CD14-positive monocyte (primary cell): Measurements from ENCODE around the gene KRTAP4-11. TPM values are rescaled to one million over a fixed set of nuclear protein-coding genes. Genes with fewer than 3 reads are reported as not detected.

ENCODE experiments used
- DNase-seq, 3 donors: peaks; one replicate each; pipeline ENCODE4 v3.0.0-alpha.2; 2011 to 2022
- H2AFZ ChIP-seq: 2 replicates; pipeline ENCODE4 v1.6.0; 2012; ENCODE audit warnings: mild to moderate bottlenecking, low read depth, low read length, inconsistent platforms; ENCODE audit not compliant: insufficient read depth, poor library complexity, severe bottlenecking
- H3K27ac ChIP-seq, 2 donors: 1 replicate in 1 of 2; 2 replicates in 1 of 2; pipeline ENCODE4 v1.5.1; 2012 to 2013; ENCODE audit warnings: low read length in 2 of 2, control low read depth in 1 of 2, inconsistent platforms in 1 of 2, low read depth in 1 of 2, mild to moderate bottlenecking in 1 of 2
- H3K27me3 ChIP-seq, 2 donors: one replicate each; pipeline versions ENCODE4 v1.6.0 to v1.6.1; 2011 to 2013; ENCODE audit warnings: low read length in 2 of 2; ENCODE audit not compliant: control insufficient read depth in 2 of 2, insufficient read depth in 2 of 2
- H3K36me3 ChIP-seq, 2 donors: replicated peaks in 1 of 2; 1 replicate in 1 of 2; 2 replicates in 1 of 2; pipeline versions ENCODE4 v1.5.1 to v1.6.1; 2012 to 2013; ENCODE audit warnings: low read length in 2 of 2, control low read depth in 1 of 2, inconsistent platforms in 1 of 2, mild to moderate bottlenecking in 1 of 2; ENCODE audit not compliant: insufficient read depth in 2 of 2, control insufficient read depth in 1 of 2
- H3K4me1 ChIP-seq, 2 donors: 1 replicate in 1 of 2; 2 replicates in 1 of 2; pipeline versions ENCODE4 v1.5.1 to v1.6.1; 2012 to 2013; ENCODE audit warnings: low read length in 2 of 2, control low read depth in 1 of 2, inconsistent platforms in 1 of 2, mild to moderate bottlenecking in 1 of 2, moderate library complexity in 1 of 2; ENCODE audit not compliant: insufficient read depth in 2 of 2, control insufficient read depth in 1 of 2
- H3K4me2 ChIP-seq: replicated peaks from 2 replicates; pipeline ENCODE3; 2012; ENCODE audit warnings: low read length, moderate library complexity, mild to moderate bottlenecking; ENCODE audit not compliant: poor library complexity, severe bottlenecking; ENCODE audit errors: extremely low read depth
- H3K4me3 ChIP-seq, 3 experiments: fragments of 200-600 bp in 1 of 3; sonication (generic) in 1 of 3; replicated peaks in 1 of 3; 1 replicate in 2 of 3; 2 replicates in 1 of 3; pipeline ENCODE4 v1.5.1; 2011 to 2013; ENCODE audit warnings: low read length in 3 of 3, mild to moderate bottlenecking in 3 of 3, control low read depth in 2 of 3, low read depth in 2 of 3, inconsistent platforms in 1 of 3, moderate library complexity in 1 of 3
- H3K79me2 ChIP-seq: 2 replicates; pipeline ENCODE4 v1.6.0; 2012; ENCODE audit warnings: mild to moderate bottlenecking, control low read depth, inconsistent platforms, low read length, moderate library complexity; ENCODE audit not compliant: insufficient read depth
- H3K9ac ChIP-seq: 2 replicates; pipeline ENCODE4 v1.6.0; 2017; ENCODE audit warnings: low read length, mild to moderate bottlenecking; ENCODE audit not compliant: insufficient read depth, poor library complexity, severe bottlenecking
- H3K9me3 ChIP-seq, 2 donors: replicated peaks in 1 of 2; 1 replicate in 1 of 2; 2 replicates in 1 of 2; pipeline versions ENCODE4 v1.5.1 to v1.6.1; 2012 to 2013; ENCODE audit warnings: low read length in 2 of 2, control low read depth in 1 of 2; ENCODE audit not compliant: control insufficient read depth in 1 of 2, insufficient read depth in 1 of 2
- H4K20me1 ChIP-seq: 2 replicates; pipeline ENCODE4 v1.6.0; 2012; ENCODE audit warnings: mild to moderate bottlenecking, low read length, control low read depth, moderate library complexity; ENCODE audit not compliant: insufficient read depth
- H3K27ac Mint-ChIP-seq, 7 donors: one replicate each; pipeline ENCODE4 v1.8.0; 2020; ENCODE audit warnings: mild to moderate bottlenecking in 7 of 7, mixed read lengths in 7 of 7, moderate library complexity in 6 of 7, inconsistent platforms in 2 of 7
- H3K27me3 Mint-ChIP-seq, 3 donors: one replicate each; pipeline ENCODE4 v1.8.0; 2021 to 2022; ENCODE audit warnings: low read depth in 3 of 3, mild to moderate bottlenecking in 3 of 3, mixed read lengths in 3 of 3, moderate library complexity in 3 of 3, inconsistent platforms in 1 of 3
- H3K36me3 Mint-ChIP-seq, 2 donors: one replicate each; pipeline ENCODE4 v1.8.0; 2020; ENCODE audit warnings: mixed read lengths in 2 of 2, inconsistent platforms in 1 of 2, mild to moderate bottlenecking in 1 of 2
- H3K4me1 Mint-ChIP-seq: one replicate; pipeline ENCODE4 v1.8.0; 2020; ENCODE audit warnings: mild to moderate bottlenecking, mixed read lengths
- H3K4me3 Mint-ChIP-seq, 2 donors: one replicate each; pipeline ENCODE4 v1.8.0; 2020; ENCODE audit warnings: mild to moderate bottlenecking in 2 of 2, mixed read lengths in 2 of 2, moderate library complexity in 1 of 2
- H3K9me3 Mint-ChIP-seq, 7 donors: one replicate each; pipeline ENCODE4 v1.8.0; 2020 to 2022; ENCODE audit warnings: mixed read lengths in 7 of 7, mild to moderate bottlenecking in 6 of 7, moderate library complexity in 6 of 7, inconsistent platforms in 2 of 7
- WGBS: methylation state at CpG from one replicate; pipeline ENCODE4 v1.1.5; 2013; ENCODE audit warnings: missing lambda C conversion rate; ENCODE audit not compliant: insufficient coverage; 5-methylcytosine and 5-hydroxymethylcytosine counted together
- intact Hi-C, 2 donors: fragments of 100-400 bp; cut with micrococcal nuclease; formaldehyde crosslinking; loops; one replicate each; pipeline versions ENCODE4 v1.15.0 to v1.15.1; 2023
- polyA plus RNA-seq, 3 donors: library from polyadenylated mRNA; depleted of rRNA in 1 of 3; unstranded in 2 of 3; stranded (reverse) in 1 of 3; fragments of 300-500 nt in 2 of 3; fragments of >200 nt in 1 of 3; fragmentation: Illumina TruSeq in 2 of 3; gene quantifications; 1 replicate in 2 of 3; 2 replicates in 1 of 3; pipeline ENCODE4 v1.2.3, GENCODE V29; 2012 to 2021
- TF ChIP-seq, protein P1 (sequence below): fragments of 200-600 bp; IDR thresholded peaks from one replicate; pipeline ENCODE4 v1.8.0; 2022; ENCODE audit warnings: antibody characterized with exemption, mild to moderate bottlenecking

KRTAP4-11 gene
- polyA plus RNA-seq, 3 donors = not detected

DNA sequence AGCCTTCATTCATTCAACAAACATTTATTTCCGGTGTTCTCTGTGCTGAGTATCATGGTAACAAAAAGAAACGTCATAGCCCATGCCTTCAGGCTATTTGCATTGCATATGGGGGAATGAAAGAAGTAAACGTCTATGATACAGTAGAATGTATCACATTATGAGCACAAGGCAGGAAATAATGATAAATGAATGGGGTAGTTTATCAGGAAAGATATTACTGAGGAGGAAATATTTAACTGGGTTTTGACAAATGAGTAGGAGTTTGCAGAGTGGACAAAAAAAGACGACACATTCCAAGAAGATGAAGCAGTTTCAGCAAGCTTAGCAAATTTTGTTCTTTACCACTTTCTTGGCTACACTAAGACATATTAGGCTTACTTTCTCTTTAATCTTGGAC lies 35.5 kb downstream of the KRTAP4-11 start:
- no peak overlapping the region for H3K9ac ChIP-seq
- WGBS = 95% methylated on average over 2 of the region's 4 CpGs
- H3K27ac ChIP-seq = no peak overlapping the region
- no peaks in the 10 kb centered on the region for H3K4me1 Mint-ChIP-seq
- no peak for DNase-seq
- H3K9me3 ChIP-seq = no peaks in the 10 kb centered on the region
- H4K20me1 ChIP-seq = no peaks in the 10 kb centered on the region
- no peak overlapping the region for H3K4me3 Mint-ChIP-seq
- H3K27me3 Mint-ChIP-seq = peaks cover 0 to 2% (median under 1%) of the 10 kb centered on the region in 3 donors
- no peak overlapping the region for H3K27ac Mint-ChIP-seq
- H3K79me2 ChIP-seq = no peaks in the 10 kb centered on the region
- H3K9me3 Mint-ChIP-seq = peaks cover 0 to 5% (median 0%) of the 10 kb centered on the region in 7 donors
- H3K4me3 ChIP-seq = no peak overlapping the region
- H3K4me2 ChIP-seq = no peak overlapping the region
- no peak overlapping the region for H2AFZ ChIP-seq
- intact Hi-C loops = no loop called here
- H3K27me3 ChIP-seq = no peaks in the 10 kb centered on the region
- H3K4me1 ChIP-seq = no peaks in the 10 kb centered on the region
- no peaks in the 10 kb centered on the region for H3K36me3 Mint-ChIP-seq
- TF ChIP-seq, protein P1, sequence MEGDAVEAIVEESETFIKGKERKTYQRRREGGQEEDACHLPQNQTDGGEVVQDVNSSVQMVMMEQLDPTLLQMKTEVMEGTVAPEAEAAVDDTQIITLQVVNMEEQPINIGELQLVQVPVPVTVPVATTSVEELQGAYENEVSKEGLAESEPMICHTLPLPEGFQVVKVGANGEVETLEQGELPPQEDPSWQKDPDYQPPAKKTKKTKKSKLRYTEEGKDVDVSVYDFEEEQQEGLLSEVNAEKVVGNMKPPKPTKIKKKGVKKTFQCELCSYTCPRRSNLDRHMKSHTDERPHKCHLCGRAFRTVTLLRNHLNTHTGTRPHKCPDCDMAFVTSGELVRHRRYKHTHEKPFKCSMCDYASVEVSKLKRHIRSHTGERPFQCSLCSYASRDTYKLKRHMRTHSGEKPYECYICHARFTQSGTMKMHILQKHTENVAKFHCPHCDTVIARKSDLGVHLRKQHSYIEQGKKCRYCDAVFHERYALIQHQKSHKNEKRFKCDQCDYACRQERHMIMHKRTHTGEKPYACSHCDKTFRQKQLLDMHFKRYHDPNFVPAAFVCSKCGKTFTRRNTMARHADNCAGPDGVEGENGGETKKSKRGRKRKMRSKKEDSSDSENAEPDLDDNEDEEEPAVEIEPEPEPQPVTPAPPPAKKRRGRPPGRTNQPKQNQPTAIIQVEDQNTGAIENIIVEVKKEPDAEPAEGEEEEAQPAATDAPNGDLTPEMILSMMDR = no peak
- no peaks in the 10 kb centered on the region for H3K36me3 ChIP-seq

DNA sequence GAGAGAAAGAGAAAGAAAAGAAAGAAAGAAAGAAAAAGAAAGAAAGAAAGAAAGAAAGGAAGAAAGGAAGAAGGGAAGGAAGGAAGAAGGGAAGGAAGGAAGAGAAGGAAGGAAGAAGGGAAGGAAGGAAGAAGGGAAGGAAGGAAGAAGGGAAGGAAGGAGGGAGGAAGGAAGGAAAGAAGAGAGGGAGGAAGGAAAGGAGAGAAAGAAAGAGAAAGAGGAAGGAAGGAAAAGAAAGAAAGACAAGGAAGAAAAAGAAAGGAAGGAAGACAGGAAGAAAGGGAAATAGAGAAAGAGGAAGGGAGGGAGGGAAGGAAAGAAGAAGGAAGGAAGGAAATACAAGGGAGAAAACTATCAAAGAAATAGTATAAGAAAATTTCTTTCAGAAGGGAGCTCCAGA lies 41.4 kb downstream of the KRTAP4-11 start:
- peaks cover 0 to 8% (median 5%) of the 10 kb centered on the region in 7 donors for H3K9me3 Mint-ChIP-seq
- no peaks in the 10 kb centered on the region for H3K27me3 ChIP-seq
- H3K9ac ChIP-seq = no peak overlapping the region
- H3K79me2 ChIP-seq = no peaks in the 10 kb centered on the region
- intact Hi-C loops = no loop called here
- no peaks in the 10 kb centered on the region for H3K4me1 Mint-ChIP-seq
- TF ChIP-seq, protein P1 = no peak
- H3K27me3 Mint-ChIP-seq = peaks cover 2 to 5% (median 3%) of the 10 kb centered on the region in 3 donors
- H3K4me1 ChIP-seq = no peaks in the 10 kb centered on the region
- no peak overlapping the region for H2AFZ ChIP-seq
- H3K4me3 ChIP-seq = no peak overlapping the region
- H3K27ac Mint-ChIP-seq = no peak overlapping the region
- no peak overlapping the region for H3K4me2 ChIP-seq
- no peaks in the 10 kb centered on the region for H3K36me3 Mint-ChIP-seq
- H3K36me3 ChIP-seq = no peaks in the 10 kb centered on the region
- H3K9me3 ChIP-seq = no peaks in the 10 kb centered on the region
- H3K27ac ChIP-seq = no peak overlapping the region
- no peak for DNase-seq
- H4K20me1 ChIP-seq = no peaks in the 10 kb centered on the region
- H3K4me3 Mint-ChIP-seq = no peak overlapping the region
